Motor neuron (in vitro differentiated cells): Measurements from ENCODE around the gene NRP1. TPM values are rescaled to one million over a fixed set of nuclear protein-coding genes. Genes with fewer than 3 reads are reported as not detected.

Experiments used
- ATAC-seq, 8 experiments: fragments of 200-7000 bp; cut with Tn5 transposase; replicated peaks in 6 of 8; 2 replicates each; pipeline ENCODE4 v1.8.0; 2021; ENCODE audit warnings: mild to moderate bottlenecking in 8 of 8, moderate library complexity in 8 of 8
- H3K27ac ChIP-seq, 2 donors: fragments of 250-450 bp; sonication (Bioruptor Pico); 2 replicates each; pipeline ENCODE4 v1.9.0; 2021; ENCODE audit warnings: antibody characterized with exemption in 2 of 2, mild to moderate bottlenecking in 2 of 2, moderate library complexity in 1 of 2
- H3K4me1 ChIP-seq, 2 donors: fragments of 250-450 bp; sonication (Bioruptor Pico); replicated peaks in 1 of 2; 2 replicates each; pipeline ENCODE4 v1.6.1; 2021; ENCODE audit warnings: antibody characterized with exemption in 2 of 2, mild to moderate bottlenecking in 2 of 2, moderate library complexity in 1 of 2
- H3K4me3 ChIP-seq, 5 donors: fragments of 250-450 bp; sonication (Bioruptor Pico); 2 replicates each; pipeline ENCODE4 v1.9.0; 2021; ENCODE audit warnings: antibody characterized with exemption in 5 of 5, mild to moderate bottlenecking in 5 of 5, moderate library complexity in 4 of 5
- WGBS, 10 experiments: fragments of 450-650 bp; shearing (Covaris generic); methylation state at CpG; one replicate each; pipeline ENCODE4 v1.0.0; 2022; 5-methylcytosine and 5-hydroxymethylcytosine counted together
- in situ Hi-C, 9 experiments: fragments of 400-800 bp; cut with MboI; loops; one replicate each; pipeline ENCODE4 v1.15.0; 2021; ENCODE audit warnings: low sequenced_read_pairs in 9 of 9, low pct_unique_long_range_greater_than_20kb in 2 of 9; ENCODE audit not compliant: unreplicated experiment in 9 of 9
- total RNA-seq, 8 experiments: library from RNA; unstranded; fragments of 300-600 nt; gene quantifications; 2 replicates each; pipeline versions ENCODE4 v1.2.3 to v1.2.4, GENCODE V29; 2022

The NRP1 gene
- total RNA-seq, 8 experiments from 2014 or later = 35.7 to 84.8 (median 61.7) TPM

DNA sequence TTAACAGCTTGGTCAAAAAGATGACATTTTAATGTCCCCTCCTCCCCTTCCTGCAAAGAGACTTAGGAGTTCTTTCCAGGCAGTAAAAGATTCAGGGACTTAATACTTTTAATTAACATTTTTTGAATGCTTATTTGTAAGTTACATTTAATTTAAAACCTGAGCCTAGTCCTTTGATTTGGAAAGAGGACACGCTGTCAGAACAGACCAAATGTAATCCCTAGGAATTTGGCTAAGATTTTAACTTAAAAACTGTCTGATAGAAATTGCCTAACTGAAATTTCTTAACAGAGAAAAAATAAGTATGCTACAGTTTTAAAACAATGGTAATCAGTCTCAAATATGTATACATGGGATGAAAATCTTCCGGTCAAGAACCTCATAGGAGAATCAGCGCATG lies 98.5 kb downstream of the NRP1 start:
- no peak overlapping the region for H3K4me3 ChIP-seq
- H3K27ac ChIP-seq = no peak overlapping the region
- 71 to 100% (median 89%) methylated on average over 1 to 3 of the region's 3 CpGs for WGBS, 10 experiments
- in situ Hi-C loops = no loop called here
- no peak for ATAC-seq
- H3K4me1 ChIP-seq = peaks cover 36 to 47% of the 10 kb centered on the region in 2 donors

DNA sequence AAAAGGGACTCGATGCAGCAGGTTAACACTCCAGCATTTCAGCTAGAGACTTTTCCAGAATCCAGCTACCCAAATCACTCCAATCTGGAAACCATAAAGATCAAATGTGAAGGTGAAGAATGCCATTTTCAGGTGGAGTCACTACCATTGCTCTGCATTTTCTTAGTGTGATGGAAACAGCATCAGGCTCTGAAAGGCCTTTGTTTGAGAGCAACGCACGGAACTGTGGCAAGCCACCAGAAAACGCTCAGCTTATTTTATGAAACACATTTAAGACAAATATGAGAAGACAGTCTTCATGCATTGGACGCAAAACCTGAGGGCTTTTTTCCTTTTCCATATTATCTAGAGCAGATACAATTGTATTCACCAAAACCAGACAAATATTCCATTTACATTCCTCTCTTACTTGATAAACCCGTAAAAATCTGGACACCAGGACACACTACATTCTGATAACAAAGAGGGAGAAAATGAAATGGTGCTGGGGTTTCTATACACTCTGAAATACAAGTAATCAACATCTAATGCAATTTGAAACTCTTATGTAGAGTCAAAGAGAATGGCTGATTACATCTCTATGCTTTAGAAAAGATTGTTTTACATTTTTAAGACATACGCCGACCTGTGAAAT lies 99.1 kb downstream of the NRP1 start:
- peaks cover 34 to 42% of the 10 kb centered on the region in 2 donors for H3K4me1 ChIP-seq
- ATAC-seq = peak in 1 of 8 experiments; percentile 21
- no peak overlapping the region for H3K4me3 ChIP-seq
- in situ Hi-C loops = no loop called here
- peak overlapping the region; percentile 26 to 43 for H3K27ac ChIP-seq
- WGBS, 10 experiments = 0 to 88% (median 44%) methylated on average over 1 to 8 of the region's 8 CpGs

DNA sequence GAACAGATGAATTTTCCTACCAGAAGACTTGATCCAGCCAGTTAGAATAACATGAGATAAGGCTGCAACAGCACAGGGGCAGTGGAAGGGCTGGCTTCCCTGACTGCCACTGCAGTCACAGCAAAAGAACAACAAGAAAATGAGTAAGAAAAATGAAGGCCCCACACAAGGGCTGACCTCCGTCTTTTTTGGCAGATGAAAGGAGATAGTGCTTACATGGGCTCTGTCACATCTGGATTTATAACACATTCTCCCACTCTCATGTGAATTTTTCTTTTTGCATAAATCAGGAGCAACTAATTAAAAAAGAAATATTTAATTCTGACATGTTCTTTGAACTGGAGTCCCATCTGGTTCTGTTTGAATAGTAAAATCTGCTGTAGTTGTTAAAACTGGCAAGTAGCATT lies 99.6 kb downstream of the NRP1 start:
- peak overlapping the region in 1 of 2 donors; percentile 43 for H3K27ac ChIP-seq

DNA sequence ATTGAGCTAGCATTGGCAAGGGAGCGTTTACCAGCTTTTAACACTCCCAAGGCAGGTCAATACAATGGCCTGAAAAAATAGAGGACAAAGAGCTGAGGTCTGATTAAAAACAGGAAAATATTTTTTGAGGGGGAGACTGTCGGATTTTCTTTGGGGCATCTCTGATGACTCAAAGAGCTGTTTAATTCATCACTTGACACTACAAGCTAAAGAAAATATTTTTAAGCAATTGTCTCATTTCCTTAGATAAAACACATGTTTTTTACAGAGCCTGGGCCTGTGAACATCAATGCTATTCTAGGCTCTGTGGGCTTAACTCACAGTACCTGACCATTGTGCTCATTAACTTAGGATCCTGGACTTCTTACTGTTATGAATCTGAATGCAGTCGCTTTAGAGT lies 100.8 kb downstream of the NRP1 start:
- H3K4me3 ChIP-seq = no peak overlapping the region
- in situ Hi-C loops = no loop called here
- peaks cover 46 to 49% of the 10 kb centered on the region in 2 donors for H3K4me1 ChIP-seq
- ATAC-seq = peak in 5 of 8 experiments; percentile 16 to 47 (median 26)
- peak overlapping the region in 1 of 2 donors; percentile 47 for H3K27ac ChIP-seq
- WGBS, 10 experiments = 0 to 100% (median 52%) methylated on average over 1 to 3 of the region's 3 CpGs

More for the DNA sequence above, 99.6 kb downstream of the NRP1 start:
- peaks cover 36 to 42% of the 10 kb centered on the region in 2 donors for H3K4me1 ChIP-seq
- ATAC-seq = peak in 7 of 8 experiments; percentile 13 to 80 (median 74)
- in situ Hi-C loops = no loop called here
- WGBS, 10 experiments = 0 to 17% (median 6%) methylated on average over 1 of the region's 1 CpG; no CpG with 5 or more reads in 4 of the 10 experiments
- no peak overlapping the region for H3K4me3 ChIP-seq

DNA sequence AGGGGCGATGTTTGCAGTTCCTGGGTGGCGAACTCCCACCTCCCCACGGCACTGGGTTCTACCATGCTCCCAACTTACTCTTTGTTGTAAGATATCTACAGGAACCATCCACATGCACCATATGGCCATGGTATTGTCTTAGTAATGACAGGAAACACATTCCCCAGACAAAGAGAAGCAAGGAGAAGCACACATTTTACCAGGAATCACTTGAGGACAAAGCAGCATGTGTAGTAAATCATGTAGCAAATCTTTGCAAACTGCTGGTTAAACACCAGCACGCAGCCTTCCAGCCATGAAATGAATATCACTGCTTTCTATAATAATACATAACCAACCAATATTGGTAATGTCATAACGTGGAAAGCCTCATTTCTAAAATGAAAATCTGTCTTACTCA lies 101.2 kb downstream of the NRP1 start:
- ATAC-seq = peak in 5 of 8 experiments; percentile 14 to 53 (median 34)
- peak overlapping the region; percentile 9 to 47 for H3K27ac ChIP-seq
- in situ Hi-C loops = no loop called here
- WGBS, 10 experiments = 31 to 100% (median 71%) methylated on average over 2 to 5 of the region's 5 CpGs; no CpG with 5 or more reads in 3 of the 10 experiments
- no peak overlapping the region for H3K4me3 ChIP-seq
- peaks cover 46 to 52% of the 10 kb centered on the region in 2 donors for H3K4me1 ChIP-seq

DNA sequence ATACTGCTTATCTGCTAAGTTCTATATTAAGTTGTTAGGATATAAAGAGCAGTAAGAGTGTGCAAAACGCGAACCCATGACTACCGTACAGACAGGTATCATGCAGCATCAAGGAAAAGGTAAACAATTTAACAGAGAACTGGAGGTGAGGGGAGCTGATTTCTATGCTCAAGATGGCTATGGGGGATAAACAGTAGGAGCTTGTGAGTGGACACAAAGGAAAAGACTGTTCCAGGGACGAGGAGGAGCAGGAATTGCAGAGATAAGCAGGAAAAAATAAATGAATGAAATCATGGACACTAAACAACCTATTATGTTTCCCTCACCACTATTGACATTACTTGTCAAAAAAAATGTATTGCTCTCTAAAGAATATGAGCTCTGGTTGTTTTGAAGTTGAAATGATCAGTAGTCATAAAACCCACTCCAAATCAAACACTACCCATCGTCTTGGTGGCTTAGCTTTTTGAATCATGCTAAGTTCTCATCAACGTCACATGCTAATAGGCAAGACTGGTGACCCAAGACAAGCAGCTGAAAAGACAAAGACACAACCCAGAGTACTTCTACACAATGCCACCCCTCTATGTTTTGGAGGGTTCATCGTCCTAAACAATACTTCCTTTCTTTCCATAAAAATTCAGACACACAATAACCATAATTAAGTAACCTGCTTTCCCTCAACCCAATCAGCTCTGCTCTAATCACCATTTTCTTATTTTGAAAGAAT lies 102.7 kb downstream of the NRP1 start:
- H3K27ac ChIP-seq = no peak overlapping the region
- H3K4me1 ChIP-seq = peaks cover 39 to 52% of the 10 kb centered on the region in 2 donors
- ATAC-seq = no peak
- in situ Hi-C loops = no loop called here
- no peak overlapping the region for H3K4me3 ChIP-seq
- WGBS, 10 experiments = 81 to 100% (median 94%) methylated on average over 3 to 7 of the region's 7 CpGs; no CpG with 5 or more reads in 1 of the 10 experiments

DNA sequence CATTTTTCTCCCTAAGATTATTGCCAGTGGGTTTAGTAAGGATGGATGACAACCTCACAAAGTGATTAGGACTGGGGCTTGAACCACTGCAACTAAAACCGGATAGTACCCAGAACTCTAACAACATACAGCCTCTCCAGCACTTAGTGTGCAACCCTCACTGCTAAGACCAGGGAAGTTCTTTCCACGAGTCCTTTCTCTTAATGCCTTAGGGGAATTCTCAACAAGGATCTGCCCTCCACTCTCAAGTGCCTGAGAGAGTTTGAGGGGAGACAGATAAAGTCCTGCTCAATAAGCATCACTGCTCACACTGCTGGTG lies 104.6 kb downstream of the NRP1 start:
- in situ Hi-C loops = no loop called here

DNA sequence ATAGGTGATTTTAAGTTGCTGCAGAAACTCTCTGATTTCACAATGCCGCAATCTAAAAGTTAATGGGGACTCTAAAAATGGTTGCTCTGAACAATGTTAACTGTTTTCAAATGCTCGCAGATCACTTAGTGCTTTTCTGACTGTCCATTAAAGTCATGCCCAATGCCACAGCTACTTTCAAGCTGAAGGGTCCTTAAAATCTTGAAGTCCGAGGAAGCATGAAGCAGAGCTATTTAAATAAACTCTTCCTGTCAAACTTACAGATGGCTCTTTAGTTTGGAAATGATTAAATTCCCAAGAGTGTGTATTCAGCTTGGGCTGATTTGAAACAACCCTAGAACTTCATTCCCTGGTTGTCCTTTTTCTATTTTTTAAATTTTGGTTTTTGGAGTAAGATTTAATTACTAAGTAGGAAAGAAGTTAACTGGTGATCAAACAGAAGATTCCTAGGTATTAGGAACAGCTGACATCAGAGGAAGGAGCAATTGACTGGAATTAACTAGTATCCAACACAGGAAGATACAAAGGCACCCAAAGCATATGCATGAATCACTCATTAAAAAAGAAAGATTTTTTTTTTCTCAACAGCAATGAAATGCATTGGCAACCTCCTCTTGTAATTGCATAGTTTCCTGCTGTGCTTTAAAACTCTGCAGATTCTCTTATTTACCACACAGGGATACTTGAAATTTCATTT lies 105.1 kb downstream of the NRP1 start:
- 43 to 95% (median 65%) methylated on average over 2 to 3 of the region's 3 CpGs; no CpG with 5 or more reads in 1 of the 10 experiments for WGBS, 10 experiments
- Histone ChIP-seq H3K4me3 (no peak overlapping the region), H3K4me1 (peaks cover 26 to 30% of the 10 kb centered on the region in 2 donors), H3K27ac (no peak overlapping the region)
- in situ Hi-C loops = no loop called here
- peak in 7 of 8 experiments; percentile 37 to 62 (median 58) for ATAC-seq

More for the DNA sequence above, 104.6 kb downstream of the NRP1 start:
- WGBS, 10 experiments = 0 to 86% (median 60%) methylated on average over 1 to 2 of the region's 2 CpGs; no CpG with 5 or more reads in 2 of the 10 experiments
- H3K4me1 ChIP-seq = peaks cover 31 to 35% of the 10 kb centered on the region in 2 donors
- H3K27ac ChIP-seq = no peak overlapping the region
- peak in 7 of 8 experiments; percentile 6 to 31 (median 21) for ATAC-seq
- no peak overlapping the region for H3K4me3 ChIP-seq

DNA sequence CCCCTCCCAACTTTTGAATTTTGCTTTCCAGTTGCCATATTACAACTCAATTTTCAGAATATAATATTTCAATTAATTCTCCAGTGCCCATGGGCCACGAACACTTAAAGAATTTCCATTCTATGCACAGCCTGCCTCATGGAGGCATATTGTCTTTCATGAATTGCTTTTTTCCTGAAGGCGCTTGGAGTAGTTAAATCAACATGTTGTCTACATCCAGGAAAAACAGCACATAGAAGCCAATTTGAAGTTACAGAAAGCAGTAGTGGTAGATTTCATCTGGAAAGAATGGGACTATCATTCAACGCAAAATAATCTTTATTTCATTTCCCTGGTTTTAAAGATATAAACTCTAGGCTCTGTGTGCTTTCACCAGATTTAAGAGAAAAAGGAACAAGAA lies 106.0 kb downstream of the NRP1 start:
- in situ Hi-C loops = no loop called here
- no peak for ATAC-seq
- no peak overlapping the region for H3K4me3 ChIP-seq
- peaks cover 18 to 21% of the 10 kb centered on the region in 2 donors for H3K4me1 ChIP-seq
- H3K27ac ChIP-seq = no peak overlapping the region
- 73 to 100% (median 95%) methylated on average over 2 to 3 of the region's 3 CpGs for WGBS, 10 experiments

DNA sequence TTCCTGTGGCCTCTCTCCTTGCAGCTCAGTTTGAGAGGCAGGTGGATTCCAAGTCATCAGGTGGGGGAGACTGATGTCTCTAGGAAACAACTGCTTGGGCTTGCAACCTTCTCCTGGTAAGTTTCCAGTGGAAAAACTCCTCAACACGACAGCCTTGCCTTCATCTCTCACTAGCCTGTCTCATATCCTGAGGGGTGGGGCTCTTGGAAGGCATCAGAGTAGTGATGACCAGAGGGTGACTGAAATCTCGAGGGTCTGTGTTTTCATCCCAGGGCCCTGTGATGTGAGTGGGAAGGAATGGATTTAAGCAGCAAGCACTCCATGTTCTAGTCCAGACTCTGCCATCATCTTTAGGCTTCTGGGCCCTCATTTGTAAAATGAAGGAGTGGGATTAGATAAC lies 107.0 kb downstream of the NRP1 start:
- ATAC-seq = no peak
- no peak overlapping the region for H3K27ac ChIP-seq
- H3K4me1 ChIP-seq = peaks cover 12 to 13% of the 10 kb centered on the region in 2 donors
- no peak overlapping the region for H3K4me3 ChIP-seq
- in situ Hi-C loops = no loop called here
- 20 to 100% (median 91%) methylated on average over 1 to 2 of the region's 2 CpGs; no CpG with 5 or more reads in 4 of the 10 experiments for WGBS, 10 experiments

DNA sequence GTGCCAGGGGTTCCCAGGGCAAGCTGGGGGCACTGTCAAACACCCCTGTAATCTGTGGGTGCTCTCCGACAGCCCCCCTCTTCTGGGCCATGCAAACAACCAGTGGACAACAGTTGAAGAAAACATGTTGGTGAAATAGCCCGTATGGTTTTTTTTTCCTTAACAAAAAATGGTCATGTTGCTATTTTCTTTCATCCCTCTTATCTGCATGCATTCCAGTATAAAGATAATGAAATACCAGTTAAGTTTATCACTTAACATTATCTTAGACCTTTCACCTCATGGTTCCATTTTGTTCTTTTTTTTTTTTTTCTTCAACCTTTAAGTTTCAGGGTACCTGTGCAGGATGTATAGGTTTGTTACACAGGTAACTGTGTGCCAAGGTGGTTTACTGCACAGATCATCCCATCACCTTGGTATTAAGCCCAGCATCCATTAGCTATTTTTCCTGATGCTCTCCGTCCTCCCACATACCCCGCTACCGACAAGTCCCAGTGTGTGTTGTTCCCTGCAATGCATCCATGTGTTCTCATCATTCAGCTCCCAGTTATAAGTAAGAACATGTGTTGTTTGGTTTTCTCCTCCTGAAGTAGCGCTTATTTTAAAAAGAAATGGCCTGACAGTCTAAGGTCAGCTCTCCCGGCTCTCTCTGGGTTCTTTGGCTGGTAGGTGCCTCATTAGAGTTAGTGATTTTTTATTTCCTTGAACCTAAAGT lies 110.1 kb downstream of the NRP1 start:
- Histone ChIP-seq H3K4me1 (peaks cover 5 to 6% of the 10 kb centered on the region in 2 donors), H3K4me3 (no peak overlapping the region), H3K27ac (no peak overlapping the region)
- ATAC-seq = no peak
- WGBS, 10 experiments = 84 to 100% (median 94%) methylated on average over 2 to 7 of the region's 7 CpGs
- in situ Hi-C loops = loop anchor here in 1 of 9 experiments (25.0 kb wide), 1 partner anchor 88 kb away; no protein-coding TSS in a partner anchor

DNA sequence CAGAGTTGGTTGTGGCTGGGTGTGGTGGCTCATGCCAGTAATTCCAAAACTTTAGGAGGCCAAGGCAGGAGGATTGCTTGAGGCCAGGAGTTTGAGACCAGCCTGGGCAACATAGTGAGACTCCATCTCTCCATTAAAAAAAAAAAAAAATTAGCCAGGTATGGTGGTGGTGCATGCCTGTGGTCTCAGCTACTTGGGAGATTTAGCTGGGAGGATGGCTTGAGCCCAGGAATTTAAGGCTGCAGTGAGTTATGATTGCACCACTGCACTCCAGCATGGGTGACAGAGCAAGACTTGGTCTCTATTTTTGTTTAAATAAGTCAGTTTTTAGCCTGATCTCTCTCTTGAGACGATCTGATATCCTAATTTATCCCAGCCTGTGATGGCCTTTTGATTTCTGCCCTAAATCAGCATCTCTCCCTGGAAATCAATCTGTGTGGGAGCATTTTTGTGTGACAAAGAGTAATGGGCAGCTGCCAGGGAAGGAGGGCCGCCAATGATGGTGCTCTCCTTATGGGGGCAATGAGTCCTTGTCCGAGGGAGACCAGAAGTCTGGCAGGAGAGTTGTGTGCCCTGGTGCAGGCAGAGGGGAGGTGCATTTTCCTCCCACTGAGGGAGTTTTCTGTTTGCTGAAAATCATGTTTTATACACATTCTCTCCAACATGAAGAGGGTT lies 111.0 kb downstream of the NRP1 start:
- in situ Hi-C loops = loop anchor here in 1 of 9 experiments (25.0 kb wide), 1 partner anchor 89 kb away; no protein-coding TSS in a partner anchor
- Histone ChIP-seq H3K27ac (no peak overlapping the region), H3K4me3 (no peak overlapping the region), H3K4me1 (peaks cover 0 to 2% of the 10 kb centered on the region in 2 donors)
- 14 to 100% (median 90%) methylated on average over 1 to 3 of the region's 3 CpGs; no CpG with 5 or more reads in 3 of the 10 experiments for WGBS, 10 experiments
- ATAC-seq = no peak
